ENCODE results near the gene LDHB.
"Not testable (repeated sequence)": the region's sequence is repeated elsewhere in the genome, so short reads cannot be mapped to it uniquely, and the experiment has no call there.

LDHB gene

GRCh38 chr12:21659383-21659782 is 1.7 kb upstream of the LDHB start:
- no peak for FAIRE-seq

GRCh38 chr12:21656905-21657325 is 727 bp downstream of the LDHB start:
- no peak for FAIRE-seq

- no peak for FAIRE-seq
Measured at GRCh38 chr12:21655591-21655990, 2.1 kb downstream of the LDHB start.

- FAIRE-seq, result no peak
Measured at GRCh38 chr12:21651821-21652220, 5.8 kb downstream of the LDHB start.

GRCh38 chr12:21650997-21651396 is 6.6 kb downstream of the LDHB start:
- no peak for FAIRE-seq

GRCh38 chr12:21649034-21649433 is 8.6 kb downstream of the LDHB start:
- no peak for FAIRE-seq

- no peak for FAIRE-seq
Measured at GRCh38 chr12:21648378-21648777, 9.3 kb downstream of the LDHB start.

GRCh38 chr12:21647179-21647578 is 10.5 kb downstream of the LDHB start:
- no peak for FAIRE-seq

GRCh38 chr12:21645041-21645500 is 12.6 kb downstream of the LDHB start:
- FAIRE-seq, result not testable (repeated sequence)

- no peak for FAIRE-seq
Measured at GRCh38 chr12:21644516-21644915, 13.1 kb downstream of the LDHB start.

- no peak for FAIRE-seq
Measured at GRCh38 chr12:21643758-21644157, 13.9 kb downstream of the LDHB start.

- no peak for FAIRE-seq
Measured at GRCh38 chr12:21642707-21643389, 14.8 kb downstream of the LDHB start.

- FAIRE-seq, result no peak
Measured at GRCh38 chr12:21638054-21638891, 19.4 kb downstream of the LDHB start.

- no peak for FAIRE-seq
Measured at GRCh38 chr12:21634245-21634644, 23.4 kb downstream of the LDHB start.

GRCh38 chr12:21631367-21631766 is 26.3 kb downstream of the LDHB start:
- FAIRE-seq, result no peak

GRCh38 chr12:21627924-21628323 is 29.7 kb downstream of the LDHB start:
- FAIRE-seq, result no peak

GRCh38 chr12:21618566-21618965 is 39.1 kb downstream of the LDHB start:
- no peak for FAIRE-seq

- FAIRE-seq, result no peak
Measured at GRCh38 chr12:21617030-21617429, 40.6 kb downstream of the LDHB start.

- FAIRE-seq, result no peak
Measured at GRCh38 chr12:21615431-21615830, 42.2 kb downstream of the LDHB start.

GRCh38 chr12:21614506-21614905 is 43.1 kb downstream of the LDHB start:
- no peak for FAIRE-seq

- no peak for FAIRE-seq
Measured at GRCh38 chr12:21613931-21614330, 43.7 kb downstream of the LDHB start.

- no peak for FAIRE-seq
Measured at GRCh38 chr12:21608196-21608595, 49.4 kb downstream of the LDHB start.

GRCh38 chr12:21607701-21608100 is 49.9 kb downstream of the LDHB start:
- FAIRE-seq, result no peak

- no peak for FAIRE-seq
Measured at GRCh38 chr12:21606175-21606574, 51.5 kb downstream of the LDHB start.

Data from colon (tissue), 2 donors.